ENCODE data around the gene CD79B. TPM values are rescaled to one million over a fixed set of nuclear protein-coding genes. Genes with fewer than 3 reads are reported as not detected.
A peak's percentile ranks its signal among the peaks of the same experiment; 100 is the strongest.
"Not testable (repeated sequence)": the region's sequence is repeated elsewhere in the genome, so short reads cannot be mapped to it uniquely, and the experiment has no call there.

CD79B gene
- total RNA-seq, 1 donor, result not detected

- no peak overlapping the region for H3K4me3 ChIP-seq (ENCODE audit: low read depth, low read length)
- TF ChIP-seq, protein P1, sequence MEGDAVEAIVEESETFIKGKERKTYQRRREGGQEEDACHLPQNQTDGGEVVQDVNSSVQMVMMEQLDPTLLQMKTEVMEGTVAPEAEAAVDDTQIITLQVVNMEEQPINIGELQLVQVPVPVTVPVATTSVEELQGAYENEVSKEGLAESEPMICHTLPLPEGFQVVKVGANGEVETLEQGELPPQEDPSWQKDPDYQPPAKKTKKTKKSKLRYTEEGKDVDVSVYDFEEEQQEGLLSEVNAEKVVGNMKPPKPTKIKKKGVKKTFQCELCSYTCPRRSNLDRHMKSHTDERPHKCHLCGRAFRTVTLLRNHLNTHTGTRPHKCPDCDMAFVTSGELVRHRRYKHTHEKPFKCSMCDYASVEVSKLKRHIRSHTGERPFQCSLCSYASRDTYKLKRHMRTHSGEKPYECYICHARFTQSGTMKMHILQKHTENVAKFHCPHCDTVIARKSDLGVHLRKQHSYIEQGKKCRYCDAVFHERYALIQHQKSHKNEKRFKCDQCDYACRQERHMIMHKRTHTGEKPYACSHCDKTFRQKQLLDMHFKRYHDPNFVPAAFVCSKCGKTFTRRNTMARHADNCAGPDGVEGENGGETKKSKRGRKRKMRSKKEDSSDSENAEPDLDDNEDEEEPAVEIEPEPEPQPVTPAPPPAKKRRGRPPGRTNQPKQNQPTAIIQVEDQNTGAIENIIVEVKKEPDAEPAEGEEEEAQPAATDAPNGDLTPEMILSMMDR (IDR thresholded peaks at IDR 0.05; ENCODE audit: insufficient read depth, low read length), result no peak
- DNase-seq (ENCODE audit: low read depth), result no peak
Measured at GRCh38 chr17:63928172-63928666, 3.9 kb downstream of the CD79B start.

DNA sequence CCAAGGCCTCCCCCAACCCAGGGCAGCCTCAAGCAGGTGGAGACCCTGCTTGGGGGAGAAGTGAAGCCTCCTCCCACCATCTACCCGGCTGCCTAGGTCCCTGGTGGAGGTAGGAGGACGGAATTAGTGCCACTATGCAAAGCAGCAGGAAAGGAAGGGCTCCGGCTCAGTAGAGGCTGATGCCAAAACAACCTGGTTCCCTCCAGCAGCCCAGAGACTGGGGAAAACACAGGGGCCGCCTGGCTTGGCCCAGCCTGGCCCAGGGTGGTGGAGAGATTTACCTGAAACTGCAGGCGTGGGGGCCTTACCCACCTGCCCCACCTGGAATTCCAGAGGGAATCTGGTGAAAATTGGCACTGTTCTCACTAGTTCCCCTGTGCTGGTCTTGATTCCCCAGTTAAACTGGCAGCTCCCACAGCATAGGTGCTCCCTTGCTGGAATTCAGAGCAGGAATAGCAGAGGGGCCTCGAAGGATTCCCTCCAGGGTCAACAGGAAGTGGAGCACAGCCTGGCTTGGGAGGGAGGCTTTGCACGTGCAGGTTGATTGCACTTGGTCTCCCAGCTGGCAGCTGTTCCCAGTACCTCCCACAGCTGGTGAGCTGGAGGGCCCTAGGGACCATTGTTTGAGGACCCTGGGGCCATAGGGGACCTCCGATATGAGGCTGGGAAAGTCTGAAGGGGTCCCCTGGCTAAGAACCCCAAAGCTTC lies 4.5 kb downstream of the CD79B start:
- no peak for DNase-seq (ENCODE audit: low read depth)
- H3K4me3 ChIP-seq (ENCODE audit: low read depth, low read length), result no peak overlapping the region
- TF ChIP-seq, protein P1 (IDR thresholded peaks at IDR 0.05; ENCODE audit: insufficient read depth, low read length), result no peak

DNA sequence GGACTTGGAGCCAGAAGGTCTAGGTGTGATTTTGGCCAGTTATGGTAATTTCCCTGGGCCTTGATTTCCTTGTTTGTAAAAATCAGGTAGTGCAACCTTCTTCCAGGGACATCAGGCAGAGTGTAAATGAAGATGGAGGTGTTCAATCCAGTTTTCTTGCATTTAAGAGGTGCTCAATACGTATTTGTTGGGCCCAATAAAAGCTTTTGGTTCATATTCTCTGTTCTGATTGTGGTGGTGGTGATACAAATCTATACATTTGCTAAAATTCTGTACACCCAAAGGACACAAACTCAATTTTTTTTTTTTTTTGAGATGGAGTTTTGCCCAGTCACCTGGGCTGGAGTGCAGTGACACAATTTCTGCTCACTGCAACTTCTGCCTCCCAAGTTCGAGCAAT lies 6.0 kb downstream of the CD79B start:
- no peak overlapping the region for H3K4me3 ChIP-seq (ENCODE audit: low read depth, low read length)
- TF ChIP-seq, protein P1 (IDR thresholded peaks at IDR 0.05; ENCODE audit: insufficient read depth, low read length), result no peak
- no peak for DNase-seq (ENCODE audit: low read depth)

DNA sequence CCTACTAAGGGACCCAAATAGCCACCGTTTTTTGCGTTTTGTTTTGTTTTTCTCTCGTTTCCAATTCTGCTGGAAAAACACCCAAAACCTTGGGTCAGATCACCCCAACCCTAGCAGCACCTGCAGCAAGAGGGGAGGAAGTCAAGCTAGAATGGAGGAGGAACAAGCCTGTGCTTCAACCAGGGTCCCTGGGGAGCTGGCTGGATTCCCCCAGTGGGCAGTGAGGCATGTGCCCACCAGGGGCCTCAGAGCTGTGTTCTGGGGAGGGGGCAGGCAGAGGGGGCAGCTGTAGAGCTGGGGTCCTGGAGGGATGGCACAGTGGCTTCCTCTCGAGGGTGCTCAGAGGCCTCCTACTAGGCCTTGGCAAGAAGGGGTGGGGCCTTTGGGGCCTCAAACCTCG lies 6.5 kb downstream of the CD79B start:
- no peak for DNase-seq (ENCODE audit: low read depth)
- TF ChIP-seq, protein P1 (IDR thresholded peaks at IDR 0.05; ENCODE audit: insufficient read depth, low read length), result no peak
- H3K4me3 ChIP-seq (ENCODE audit: low read depth, low read length), result no peak overlapping the region

DNA sequence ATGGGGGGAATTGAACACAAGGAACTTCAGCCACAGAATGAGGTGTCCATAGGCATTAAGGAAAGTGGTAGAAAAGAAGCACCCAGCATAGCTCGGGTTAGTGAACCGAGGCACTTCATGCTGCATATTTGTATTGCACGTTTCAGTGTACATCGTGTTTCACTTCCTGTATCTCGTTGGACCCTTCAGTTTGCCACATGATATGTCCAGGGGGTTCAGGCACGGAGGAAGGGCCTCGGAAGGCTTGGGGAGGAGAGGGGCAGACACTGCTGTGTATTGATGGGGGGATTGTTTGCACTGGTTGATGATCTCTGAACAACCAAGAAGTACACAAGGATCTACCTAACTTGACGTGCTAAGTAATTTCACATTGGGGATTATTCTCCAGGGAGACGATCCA lies 9.7 kb downstream of the CD79B start:
- DNase-seq (ENCODE audit: low read depth); H3K4me3 ChIP-seq (ENCODE audit: low read depth, low read length): not testable (repeated sequence)

DNA sequence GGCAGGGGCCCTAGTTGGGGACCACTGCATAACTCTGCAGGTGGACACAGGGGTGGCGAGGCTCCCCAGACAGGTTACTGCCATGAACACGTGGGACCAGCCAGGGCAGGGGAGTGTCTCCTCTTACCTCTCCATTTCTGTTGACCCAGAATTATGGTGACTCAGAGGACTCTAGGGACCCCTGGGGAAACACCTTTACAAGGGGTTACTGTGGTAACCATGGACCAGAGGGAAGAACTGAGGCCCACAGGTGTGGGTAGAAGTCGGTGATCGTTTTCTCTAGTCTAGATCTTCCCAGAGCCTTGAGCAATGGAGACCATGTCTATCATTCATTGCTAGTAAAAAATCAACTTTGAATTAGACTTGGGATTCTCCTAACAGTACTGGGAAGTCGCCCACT lies 11.4 kb downstream of the CD79B start:
- DNase-seq (ENCODE audit: low read depth), result not testable (repeated sequence)

DNA sequence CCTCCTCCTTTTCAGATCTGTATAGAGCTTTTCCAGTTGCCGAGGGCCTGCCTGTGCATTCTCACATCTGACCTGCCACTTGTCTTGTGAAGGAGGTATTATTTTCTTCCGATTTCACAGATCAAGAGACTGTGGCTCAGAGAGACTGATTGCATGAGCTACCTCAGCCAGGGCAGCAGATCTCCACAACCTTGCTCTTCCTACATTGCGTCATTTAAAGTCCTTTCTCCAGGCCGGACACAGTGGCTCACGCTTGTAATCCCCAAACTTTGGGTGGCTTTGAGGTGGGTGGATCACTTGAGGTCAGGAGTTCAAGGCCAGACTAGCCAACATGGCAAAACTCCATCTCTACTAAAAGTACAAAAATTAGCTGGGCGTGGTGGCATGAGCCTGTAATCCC lies 12.1 kb downstream of the CD79B start:
- peak; percentile 14 for DNase-seq (ENCODE audit: low read depth)
- H3K4me3 ChIP-seq (ENCODE audit: low read depth, low read length), result not testable (repeated sequence)

More for the DNA sequence above, 11.4 kb downstream of the CD79B start:
- not testable (repeated sequence) for H3K4me3 ChIP-seq (ENCODE audit: low read depth, low read length)

DNA sequence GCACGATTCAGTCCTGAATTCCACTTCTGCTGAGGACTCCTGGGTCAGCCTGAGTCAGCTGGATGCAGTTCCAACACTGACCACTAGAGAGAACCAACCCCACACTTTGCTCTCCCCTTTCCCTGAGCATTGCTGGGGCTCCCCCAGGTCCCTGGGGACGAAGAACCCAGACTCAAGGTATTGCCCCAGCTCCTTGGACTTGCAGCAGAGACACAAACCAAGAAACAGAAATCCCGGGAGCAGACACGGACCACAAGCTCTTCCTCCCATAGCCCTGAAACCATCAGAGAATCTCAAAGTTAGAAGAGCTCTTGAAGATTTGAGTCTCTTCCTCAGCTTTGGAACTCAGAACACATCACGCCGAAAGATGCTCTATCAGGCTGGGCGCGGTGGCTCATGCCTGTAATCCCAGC lies 12.8 kb downstream of the CD79B start:
- peak; percentile 70 for DNase-seq (ENCODE audit: low read depth)
- H3K4me3 ChIP-seq (ENCODE audit: low read depth, low read length), result no peak overlapping the region
- TF ChIP-seq, protein P1 (IDR thresholded peaks at IDR 0.05; ENCODE audit: insufficient read depth, low read length), result peak; percentile 98

DNA sequence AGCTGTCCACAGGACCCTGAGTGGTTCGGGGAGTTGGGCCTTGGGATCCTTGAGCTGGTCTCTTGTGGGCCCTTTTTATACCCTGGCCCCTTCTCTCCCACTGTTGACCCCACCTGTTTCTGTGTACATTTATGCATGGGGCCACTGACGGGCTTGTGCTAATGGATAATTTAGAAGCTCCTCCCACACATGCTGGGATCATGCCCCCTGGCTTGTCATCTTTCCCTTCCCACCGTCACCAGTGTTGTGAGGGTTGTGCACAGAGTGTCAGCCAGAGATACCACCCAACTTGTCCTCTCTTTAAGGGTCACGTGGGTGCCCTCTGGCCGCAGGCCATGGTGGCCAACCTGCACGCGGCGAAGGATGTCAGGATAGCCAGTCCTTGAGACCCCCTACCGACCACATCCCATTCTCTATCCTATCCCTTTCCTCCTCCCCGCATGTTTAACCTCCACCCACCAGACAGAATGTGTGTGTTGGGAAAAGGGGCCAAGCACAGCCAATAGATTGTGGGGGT lies 13.3 kb downstream of the CD79B start, which contains the start of gene GH1:
Gene GH1 (minus strand): TSS at position 51 of the 517 bp plus-strand sequence. CDS start 63 bp downstream, outside the sequence.
- DNase-seq (ENCODE audit: low read depth); H3K4me3 ChIP-seq (ENCODE audit: low read depth, low read length): not testable (repeated sequence)
